GM19324 (cell line): ENCODE results near the gene SLC1A7.

Experiments used
- ATAC-seq: cut with Tn5 transposase; IDR thresholded peaks from one replicate; pipeline ENCODE4 v1.9.1; 2021; ENCODE audit warnings: mild to moderate bottlenecking, moderate library complexity; ENCODE audit not compliant: unreplicated experiment, low FRiP score

SLC1A7 gene

DNA sequence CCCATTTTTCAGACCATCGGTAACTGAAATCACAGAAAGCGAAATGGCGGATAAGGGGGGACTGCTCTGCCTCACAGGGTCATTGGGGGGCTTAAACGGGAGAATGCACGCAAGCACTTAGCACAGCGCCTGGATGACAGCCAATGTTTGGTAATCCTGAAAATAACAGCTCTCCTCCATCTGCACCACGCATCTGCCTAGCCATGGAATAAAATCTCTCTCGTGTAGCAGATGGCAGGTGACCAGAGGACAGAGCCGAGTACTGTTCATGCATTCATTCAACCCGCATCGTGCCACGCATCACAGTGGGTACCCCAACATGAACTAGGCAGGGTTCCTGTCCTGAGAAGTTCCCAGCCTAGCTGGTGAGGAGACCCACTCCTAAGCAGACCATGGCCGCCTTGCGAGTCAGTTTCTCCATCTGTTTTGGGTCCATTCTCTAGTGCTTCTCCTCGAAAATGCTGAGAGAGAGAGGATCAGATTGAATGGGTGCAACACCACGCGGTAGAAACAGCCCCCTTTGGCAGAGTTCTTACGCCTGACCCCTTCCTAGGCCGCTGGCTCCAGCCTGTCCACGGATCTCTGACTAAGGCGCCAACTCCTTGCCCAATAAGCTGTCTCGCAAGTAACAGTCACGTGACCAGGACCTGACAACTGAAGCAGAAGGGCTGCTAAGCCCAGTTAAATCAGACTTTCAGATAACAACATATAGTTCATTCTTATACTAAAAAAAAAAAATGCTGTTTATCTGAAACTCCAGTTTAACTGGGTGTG is 7.3 kb downstream of the SLC1A7 start:
- no peak for ATAC-seq

DNA sequence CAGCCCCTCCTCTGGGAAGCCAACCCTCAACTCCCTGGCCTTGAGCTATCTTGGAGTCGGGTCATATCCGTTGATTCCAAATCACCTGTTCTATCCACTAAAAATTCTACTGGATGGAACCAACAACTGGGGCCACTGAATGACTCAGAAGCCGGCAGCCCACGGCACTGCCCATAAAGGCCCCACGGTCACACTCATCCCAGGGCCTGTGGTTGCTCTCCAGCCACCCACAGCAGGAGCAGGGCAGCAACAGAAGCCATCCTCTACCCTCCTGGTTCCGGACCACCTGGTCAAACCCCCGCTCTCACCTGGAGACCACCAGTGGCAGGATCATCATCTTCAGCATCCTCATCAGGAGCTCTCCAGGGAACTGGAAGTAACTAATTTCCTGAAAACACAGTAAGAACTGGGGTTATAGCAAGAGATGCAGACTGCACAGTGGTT is 8.4 kb downstream of the SLC1A7 start:
- ATAC-seq, result no peak

DNA sequence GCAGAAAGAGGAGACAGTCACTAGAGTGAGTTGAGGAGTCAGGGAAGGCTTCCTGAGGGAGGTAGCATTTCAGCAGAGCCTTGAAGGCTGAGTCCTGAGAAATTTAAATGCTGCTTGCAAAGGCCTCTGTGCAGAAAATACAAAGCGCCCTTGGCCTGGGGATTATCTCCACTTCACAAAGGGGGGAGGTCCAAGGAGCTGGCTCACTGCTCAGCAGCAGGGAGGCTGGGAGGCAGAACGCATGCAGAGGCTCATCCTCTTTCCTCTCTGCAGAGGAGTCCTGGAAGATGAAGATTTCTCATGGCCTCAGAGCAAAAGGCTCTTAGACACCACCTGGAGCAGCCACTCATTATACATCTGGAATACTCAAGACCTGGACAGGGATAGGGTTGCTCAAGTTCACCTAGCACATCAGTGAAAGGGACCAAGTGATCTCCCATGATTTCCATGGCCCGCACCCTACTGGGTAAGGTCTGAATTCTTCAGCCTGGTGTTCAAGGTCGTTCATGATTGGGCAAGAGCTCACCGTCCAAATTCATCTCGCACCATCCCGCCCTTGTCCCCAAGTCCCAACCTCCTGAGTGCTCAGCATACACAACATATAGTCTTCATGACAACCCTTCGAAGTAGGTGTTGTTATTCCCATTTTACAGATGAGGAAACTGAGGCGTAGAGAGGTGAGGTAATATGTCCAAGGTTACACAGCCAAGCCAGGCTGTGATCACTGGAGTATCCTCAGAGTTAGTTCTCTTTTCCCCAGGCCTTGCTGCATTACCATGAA is 9.0 kb downstream of the SLC1A7 start:
- no peak for ATAC-seq

DNA sequence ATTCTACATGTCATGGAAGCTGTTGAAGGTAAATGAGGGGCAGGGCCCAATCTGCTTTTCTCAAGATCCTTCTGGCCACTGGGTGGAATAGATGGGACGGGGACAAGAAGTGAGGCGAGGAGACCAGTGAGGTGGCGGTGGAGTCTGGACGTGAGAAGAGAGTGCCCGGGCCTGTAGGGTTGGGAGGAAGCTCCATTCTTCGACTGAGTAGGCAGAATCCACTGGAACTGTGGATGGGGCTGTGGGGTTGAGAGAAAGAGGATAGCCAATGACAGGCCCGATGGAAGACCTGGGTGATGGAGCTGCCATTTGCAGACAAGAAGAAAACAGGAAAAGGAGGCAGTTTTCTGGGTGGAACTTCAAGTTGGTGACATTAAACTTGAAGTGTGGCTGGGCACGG is 10.3 kb downstream of the SLC1A7 start:
- ATAC-seq, result no peak

DNA sequence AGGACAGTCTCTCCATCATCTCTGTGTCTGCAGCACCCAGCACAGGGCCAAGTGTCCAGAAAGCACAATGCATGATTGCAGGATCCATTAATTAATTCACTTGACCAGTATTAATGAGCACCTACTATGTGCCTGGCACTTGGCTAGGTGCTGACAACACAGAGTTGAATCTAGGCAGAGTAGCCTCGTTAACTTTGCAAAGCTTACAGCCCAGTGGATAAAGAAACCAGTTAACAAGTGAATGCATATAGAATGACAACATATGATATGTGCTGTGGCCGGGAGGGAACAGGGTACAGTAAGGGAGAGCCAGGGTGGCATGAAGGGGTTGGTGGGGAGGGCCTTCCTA is 10.9 kb downstream of the SLC1A7 start:
- no peak for ATAC-seq

DNA sequence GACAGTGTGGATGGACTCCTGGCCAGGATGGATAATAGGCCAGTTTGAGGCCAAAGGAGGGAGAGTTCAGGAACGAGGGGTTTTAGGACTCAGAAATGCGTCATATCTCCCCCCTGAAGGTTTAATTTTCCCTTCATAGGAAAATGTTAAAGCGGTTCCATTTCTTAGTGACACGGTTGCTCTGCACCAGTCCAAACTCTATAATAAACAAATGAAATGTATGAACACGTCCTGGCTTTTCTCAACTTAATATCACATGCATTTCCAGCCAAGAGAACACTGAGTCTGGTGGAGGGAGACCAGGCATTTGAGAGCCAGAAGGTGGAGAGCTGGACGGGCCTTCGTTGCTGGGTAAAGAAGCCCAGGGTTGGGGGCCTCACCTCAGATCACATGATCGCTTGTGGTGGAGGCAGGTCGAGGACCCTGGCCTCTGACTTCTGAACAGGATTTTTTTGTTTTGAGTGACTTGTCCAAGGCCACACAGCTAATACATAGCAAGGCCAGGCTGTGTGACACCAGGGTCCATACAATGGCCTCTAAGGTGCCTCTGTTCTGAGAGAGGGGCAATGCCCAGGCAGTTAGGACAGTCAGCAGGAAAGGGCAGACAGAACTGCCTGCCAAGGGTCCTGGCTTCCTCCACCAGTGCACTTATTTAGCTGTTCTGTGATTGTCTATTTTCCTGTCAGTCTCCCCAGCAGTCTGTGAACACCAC is 11.4 kb downstream of the SLC1A7 start:
- ATAC-seq, result no peak

DNA sequence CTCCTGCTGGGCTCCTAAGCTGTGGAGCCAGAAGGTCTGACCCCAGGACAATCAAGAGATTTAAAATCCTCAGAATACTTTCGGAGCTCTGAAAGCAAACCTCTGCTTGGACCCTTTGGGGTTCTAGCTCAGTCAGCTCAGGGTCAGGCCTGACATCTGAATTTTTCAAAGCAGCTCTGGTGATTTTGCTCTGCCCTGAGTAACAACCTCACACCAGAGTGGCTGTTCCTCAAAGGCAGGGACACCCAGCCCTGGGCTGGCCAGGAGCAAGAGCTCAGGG is 11.9 kb downstream of the SLC1A7 start:
- ATAC-seq, result no peak

DNA sequence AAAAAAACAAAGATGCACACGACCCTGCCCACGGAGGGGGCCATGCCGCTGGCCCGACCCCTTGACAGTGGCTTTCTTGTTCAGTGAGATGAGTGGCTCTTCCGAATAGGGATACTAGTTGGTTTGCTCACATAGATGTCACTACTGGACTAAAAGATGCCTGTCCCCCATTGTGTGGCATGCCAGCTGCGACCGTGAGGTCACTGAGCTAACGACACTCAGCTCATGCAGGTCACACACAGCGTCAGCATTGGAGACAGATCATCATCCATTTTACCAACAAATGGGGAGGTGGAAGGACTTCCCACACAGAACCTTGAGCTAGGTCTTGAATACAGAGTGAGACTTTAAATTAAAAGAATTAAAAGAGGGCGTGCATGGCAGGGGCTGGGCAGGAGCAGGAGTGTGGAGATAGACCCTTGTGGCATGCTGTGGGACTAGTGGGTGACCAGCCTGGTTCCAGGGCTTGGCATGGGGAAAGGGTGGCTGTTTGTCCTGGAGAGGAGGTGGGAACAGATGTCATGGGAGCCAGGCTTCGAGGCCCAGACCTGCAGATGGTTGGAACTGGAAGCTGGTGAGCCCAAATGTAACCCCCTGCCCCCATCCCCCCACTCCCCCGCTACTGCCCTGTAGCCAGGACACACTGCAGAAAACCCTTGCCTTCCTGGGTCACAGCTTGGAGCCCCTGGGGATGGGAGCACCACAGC is 12.4 kb downstream of the SLC1A7 start:
- ATAC-seq, result no peak

DNA sequence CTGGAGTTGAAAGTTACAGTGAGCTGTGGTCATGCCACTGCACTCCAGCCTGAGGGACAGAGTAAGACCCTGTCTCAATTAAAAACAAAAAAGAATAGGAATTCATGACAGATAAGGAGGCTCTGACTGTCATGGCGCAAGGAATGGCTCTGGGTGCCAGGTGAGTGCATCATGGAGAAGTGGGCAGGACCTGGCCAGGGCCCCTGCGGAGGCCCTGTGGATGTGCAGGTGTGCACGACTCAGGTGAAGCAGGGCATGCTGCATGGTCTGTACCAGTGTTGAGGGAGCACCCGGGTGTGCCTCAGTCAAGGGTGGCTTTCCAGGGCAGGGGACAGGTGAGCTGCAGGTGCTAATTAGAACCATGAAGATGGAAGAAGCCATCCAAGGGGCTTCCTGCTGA is 14.0 kb downstream of the SLC1A7 start:
- no peak for ATAC-seq

DNA sequence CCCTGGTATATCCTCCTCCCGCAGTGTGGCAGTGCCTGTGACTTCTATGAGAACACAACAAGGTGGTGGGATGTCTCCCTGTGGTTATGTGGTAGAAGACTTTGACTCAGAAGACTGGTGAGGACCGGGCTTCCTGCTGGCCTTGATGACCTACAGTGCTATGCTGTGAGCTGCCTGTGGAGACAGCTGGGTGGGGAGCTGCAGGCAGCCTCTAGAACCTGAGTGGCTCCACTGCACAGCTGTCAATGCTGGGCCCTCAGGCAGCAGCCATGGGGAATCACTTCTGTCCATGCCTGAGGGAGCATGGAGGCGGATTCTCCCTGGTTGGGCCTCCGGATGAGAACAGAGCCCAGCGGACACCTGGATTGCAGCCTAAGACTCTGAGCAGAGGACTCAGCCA is 14.9 kb downstream of the SLC1A7 start:
- no peak for ATAC-seq

DNA sequence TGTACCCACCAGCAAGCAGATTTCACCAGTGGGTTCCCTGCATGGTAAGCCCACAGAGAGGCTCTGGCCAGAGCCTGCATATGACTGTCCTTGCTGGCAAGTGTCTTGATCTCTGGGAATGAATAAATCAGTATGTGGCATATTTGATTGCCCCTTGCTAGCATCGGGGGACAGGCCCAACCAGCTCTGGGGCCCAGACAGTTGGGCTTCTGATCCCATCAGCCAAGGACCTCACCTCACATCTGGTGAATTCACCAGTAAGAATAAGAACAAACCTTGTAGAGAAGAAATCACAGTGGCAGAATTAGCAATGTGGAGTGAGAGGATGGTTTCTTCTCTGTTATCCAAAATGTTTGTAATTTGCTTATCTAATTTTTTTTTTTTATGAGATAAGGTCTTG is 15.9 kb downstream of the SLC1A7 start:
- no peak for ATAC-seq

DNA sequence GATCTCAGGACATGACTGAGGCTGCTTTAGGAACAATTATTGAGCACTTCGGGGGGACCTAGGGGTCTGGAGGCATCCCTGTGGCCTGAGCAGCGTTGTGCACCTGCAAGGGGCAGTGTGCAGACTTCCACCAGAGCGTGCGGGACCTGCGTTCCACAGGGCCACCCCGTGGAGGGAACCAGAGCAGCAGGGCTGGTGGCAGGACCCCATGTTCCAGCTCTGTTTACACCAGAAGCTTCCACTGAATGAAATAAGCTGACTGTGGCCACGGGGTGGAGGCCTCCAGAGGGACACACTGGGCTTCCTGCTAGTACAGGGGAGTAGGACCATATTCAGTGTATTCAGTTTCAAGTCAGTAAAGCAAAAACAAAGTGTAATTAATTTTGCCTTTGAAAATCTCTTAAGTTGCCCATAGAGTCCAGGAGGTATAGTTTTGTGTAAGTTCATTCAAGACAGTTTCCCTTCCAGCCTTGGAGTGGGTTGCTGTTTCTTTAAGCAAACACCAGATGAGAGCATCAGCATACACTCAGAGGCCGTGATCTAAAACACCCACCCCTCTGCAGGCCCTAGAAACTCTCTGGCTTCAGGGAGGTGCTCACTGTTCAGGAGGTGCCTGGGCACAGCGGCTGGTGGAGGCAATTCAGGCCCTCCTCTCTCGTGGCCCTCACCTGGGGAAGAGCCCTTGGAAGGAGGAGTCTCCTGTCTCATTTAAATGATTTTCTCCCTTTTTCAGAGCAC is 16.6 kb downstream of the SLC1A7 start:
- no peak for ATAC-seq

DNA sequence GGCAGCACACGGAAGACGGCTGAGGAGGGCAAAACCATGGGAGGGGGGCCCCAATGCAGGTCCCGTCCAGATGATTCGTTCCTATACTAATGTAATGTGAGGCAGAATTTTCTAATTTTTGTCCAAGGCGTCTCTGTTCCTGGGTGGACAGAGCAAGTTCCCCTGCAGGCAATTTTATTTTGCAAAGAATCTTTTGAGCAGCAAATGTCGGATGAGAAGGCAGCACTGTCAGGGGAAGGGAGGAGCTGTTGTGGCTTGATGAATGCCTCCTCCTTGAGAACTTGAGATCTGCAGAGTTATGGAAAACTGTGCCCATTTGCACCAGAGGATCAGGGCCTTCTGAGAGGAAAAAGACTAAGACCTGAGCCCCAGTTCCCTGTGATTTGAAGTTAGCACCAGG is 17.3 kb downstream of the SLC1A7 start:
- no peak for ATAC-seq

DNA sequence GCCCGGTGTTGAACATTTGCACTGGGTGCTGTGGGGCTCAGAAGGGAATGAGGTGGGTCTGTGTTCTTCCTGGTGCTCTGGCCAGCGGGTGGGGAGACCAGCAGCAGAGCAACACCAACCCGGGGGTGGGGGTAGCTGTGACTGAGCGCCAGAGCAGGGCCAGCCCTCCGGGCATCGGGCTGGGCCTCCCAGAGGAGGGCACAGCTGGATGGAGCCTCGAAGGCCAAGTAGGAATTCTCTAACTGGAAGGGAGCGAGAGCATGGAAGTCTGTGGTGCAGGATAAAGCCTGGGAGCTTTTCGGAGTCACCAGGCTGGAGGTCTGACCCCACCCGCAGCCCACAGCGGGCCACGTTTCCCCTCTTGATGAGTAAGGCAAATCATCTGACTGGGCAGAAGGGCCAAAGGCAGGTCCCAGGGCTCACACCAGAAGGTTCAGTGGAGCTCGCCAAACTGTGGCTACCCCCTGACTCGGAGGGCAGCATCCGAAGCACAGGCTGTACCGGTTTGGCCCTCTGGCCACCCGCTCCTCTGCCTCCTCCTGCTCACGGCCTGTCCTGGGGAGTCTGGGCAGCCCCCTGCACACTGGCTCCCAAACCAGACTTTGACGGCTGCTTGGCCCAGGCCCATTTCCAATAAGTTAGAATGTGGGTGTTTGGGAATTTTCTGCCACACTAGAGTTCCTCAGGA is 18.8 kb downstream of the SLC1A7 start:
- no peak for ATAC-seq

DNA sequence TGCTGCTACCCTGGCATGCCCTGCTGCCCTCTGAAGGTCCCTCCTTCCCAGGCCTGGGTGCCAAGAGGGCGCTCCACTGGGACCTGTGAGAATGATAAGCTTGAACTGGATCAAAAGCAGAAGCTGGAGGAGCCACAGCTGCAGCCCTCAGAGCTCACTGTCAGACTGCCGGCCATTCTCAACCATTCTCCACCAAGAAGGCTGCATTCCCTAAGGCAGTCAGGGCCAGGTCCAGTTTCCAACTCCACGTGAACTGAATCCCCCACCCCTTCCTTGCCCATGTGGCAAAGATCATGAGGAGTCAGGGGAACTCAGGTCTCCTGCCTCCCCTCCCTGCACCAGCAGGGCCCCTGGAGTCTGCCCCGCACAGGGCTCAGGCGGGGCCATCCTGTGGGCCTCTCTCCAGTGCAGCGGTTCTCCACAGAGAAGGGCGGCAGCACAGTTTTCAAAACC is 19.5 kb downstream of the SLC1A7 start:
- no peak for ATAC-seq

DNA sequence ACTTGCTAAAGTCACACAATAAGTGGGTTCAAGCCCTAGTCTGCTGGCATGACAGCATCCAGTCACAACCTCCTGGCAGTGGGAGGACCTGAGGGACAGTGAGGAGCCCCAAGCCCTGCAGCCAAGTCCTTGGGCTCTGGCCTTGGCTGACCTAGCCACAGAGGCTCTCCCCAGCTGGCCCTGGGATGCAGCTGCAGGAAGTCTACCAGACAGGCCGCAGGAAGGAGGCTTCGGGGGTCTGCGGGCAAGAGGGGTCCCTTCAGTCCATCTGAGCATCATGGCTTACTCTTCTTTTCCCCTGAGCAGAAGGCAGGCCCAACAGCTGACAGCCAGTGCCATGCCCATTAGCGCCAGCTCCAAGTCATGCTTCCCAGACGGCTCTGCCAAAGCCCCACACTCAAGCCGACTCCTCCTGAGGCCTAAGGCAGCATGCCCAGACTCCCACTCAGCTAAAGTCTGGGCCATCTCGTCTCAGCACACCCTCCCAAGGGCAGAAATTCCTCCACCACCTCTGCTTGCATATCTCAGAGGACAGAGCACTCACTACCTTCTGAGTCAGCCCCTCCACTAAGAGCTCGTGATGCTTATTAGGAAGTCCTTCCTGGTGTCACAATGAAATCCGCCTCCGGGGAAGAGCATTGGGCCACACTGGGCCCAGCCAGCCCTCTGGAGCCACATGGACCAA is 20.1 kb downstream of the SLC1A7 start:
- no peak for ATAC-seq

DNA sequence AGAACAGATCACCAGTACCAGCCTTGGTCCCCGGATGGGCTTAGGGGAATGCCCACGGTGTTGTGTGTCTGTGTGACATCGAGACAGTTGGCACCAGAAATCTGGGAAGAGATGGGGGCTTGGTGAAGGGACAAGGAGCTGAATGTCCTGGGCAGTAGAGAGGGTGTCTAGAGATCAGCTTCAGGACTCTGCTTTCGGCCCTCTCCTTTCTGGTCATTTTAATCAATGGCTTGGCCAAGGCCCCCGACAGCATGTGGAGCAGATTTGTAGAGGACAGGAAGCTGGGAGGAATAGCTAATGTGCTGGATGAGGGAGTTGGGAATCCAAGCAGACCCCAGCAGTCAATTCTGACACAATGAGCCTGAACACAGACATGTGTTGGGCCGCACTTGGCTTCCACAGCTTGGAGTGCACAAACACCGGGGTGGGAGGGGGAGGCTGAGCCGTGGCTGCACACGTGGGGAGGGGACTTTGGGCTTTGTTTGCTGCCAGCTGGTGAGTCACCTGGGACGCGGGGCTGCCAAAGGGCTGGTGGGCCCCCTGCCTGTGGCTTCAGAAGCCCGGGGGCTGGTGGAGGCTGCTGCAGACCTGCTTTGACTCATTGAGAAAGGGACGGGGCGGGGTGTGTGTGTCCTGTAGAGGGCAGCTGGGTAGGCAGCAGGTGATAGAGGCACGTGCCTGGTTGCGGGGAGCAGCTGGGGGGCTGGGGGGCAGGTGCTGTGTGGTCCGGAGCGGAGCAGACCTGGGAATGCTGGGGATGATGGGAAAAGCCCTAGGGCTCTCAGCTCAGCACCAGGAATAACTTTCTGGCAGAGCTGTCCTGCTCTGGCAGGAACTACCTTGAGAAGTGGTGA is 20.9 kb downstream of the SLC1A7 start:
- no peak for ATAC-seq

DNA sequence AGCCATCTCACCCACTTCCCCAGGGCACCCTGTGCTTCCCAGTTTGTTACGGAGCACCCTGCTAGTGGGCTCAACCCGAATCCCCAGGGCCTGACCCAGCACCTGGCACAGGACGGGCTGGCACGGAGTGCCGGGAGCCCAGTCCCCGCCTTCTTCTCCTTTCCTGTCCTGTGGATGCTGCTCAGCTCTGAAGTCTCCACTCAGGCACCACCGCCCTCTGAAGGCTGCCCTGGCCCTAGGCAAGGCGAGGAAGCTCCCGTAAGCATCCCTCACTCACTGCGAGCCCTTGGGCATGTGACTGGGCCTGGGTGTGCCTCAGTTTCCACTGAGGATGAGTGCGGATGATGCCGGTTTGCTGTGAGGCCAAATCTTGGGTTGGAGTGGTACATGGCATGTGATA is 21.8 kb downstream of the SLC1A7 start:
- ATAC-seq, result no peak
